ENCODE results near the gene RPTOR.

GRCh38 chr17:80759377-80759673, 214.7 kb downstream of the RPTOR start:
- TF ChIP-seq CTCF (IDR thresholded peaks at IDR 0.05) (no peak), POLR2AphosphoS5 (IDR thresholded peaks at IDR 0.05; ENCODE audit: low read depth, low read length) (no peak), SIN3A (IDR thresholded peaks at IDR 0.05; ENCODE audit: borderline replicate concordance, insufficient read depth, low read depth, low read length) (no peak)
- TF ChIP-seq, protein P1, sequence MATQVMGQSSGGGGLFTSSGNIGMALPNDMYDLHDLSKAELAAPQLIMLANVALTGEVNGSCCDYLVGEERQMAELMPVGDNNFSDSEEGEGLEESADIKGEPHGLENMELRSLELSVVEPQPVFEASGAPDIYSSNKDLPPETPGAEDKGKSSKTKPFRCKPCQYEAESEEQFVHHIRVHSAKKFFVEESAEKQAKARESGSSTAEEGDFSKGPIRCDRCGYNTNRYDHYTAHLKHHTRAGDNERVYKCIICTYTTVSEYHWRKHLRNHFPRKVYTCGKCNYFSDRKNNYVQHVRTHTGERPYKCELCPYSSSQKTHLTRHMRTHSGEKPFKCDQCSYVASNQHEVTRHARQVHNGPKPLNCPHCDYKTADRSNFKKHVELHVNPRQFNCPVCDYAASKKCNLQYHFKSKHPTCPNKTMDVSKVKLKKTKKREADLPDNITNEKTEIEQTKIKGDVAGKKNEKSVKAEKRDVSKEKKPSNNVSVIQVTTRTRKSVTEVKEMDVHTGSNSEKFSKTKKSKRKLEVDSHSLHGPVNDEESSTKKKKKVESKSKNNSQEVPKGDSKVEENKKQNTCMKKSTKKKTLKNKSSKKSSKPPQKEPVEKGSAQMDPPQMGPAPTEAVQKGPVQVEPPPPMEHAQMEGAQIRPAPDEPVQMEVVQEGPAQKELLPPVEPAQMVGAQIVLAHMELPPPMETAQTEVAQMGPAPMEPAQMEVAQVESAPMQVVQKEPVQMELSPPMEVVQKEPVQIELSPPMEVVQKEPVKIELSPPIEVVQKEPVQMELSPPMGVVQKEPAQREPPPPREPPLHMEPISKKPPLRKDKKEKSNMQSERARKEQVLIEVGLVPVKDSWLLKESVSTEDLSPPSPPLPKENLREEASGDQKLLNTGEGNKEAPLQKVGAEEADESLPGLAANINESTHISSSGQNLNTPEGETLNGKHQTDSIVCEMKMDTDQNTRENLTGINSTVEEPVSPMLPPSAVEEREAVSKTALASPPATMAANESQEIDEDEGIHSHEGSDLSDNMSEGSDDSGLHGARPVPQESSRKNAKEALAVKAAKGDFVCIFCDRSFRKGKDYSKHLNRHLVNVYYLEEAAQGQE (IDR thresholded peaks at IDR 0.05; ENCODE audit: insufficient read depth in 1 of 2, low read depth in 2 of 2, low read length in 1 of 2): no peak
